ENCODE data around the gene MERTK. TPM values are rescaled to one million over a fixed set of nuclear protein-coding genes. Genes with fewer than 3 reads are reported as not detected.

MERTK gene
- total and polyA plus RNA-seq, 2 of the 13 experiments (the other 11 are each of a cell fraction or from before 2014, with no cell fraction given): 37.3 to 44.7 TPM

DNA sequence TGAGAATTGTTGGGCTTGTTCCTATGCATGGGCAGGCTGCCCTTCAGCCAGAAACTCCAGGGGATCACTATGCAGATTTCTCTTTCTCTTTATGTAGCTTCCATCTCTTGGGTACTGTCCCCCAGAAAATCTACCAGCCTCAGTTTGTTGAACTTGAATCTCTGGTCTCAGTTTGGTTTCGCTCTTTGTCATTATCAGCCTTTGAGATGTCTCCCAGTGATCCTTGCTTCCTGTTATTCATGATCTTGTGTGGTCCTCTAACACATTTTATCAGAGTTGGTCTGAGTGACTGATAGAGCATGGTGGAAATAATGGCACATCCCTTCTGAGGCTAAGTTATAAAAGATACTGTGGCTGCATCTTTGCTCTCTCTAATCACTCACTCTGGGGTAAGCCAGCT, 164.5 kb downstream of the MERTK start:
- POLR2A ChIA-PET: interaction anchor here (2.1 kb wide), 1 partner anchor 9 kb away, joined by 10 read pairs; the partner anchor contains the start of gene TMEM87B
- FAIRE-seq (no peak), ATAC-seq (no peak), DNase-seq (ENCODE audit: low spot score) (no peak)
- H3K79me2 ChIP-seq (ENCODE audit: insufficient read depth, low read length): no peaks in the 10 kb centered on the region
- H3K9me3 ChIP-seq (ENCODE audit: low read length): no peaks in the 10 kb centered on the region
- no peak overlapping the region for H3K4me2 ChIP-seq (ENCODE audit: low read depth, low read length)
- H2AFZ ChIP-seq (ENCODE audit: low read length): no peak overlapping the region
- TF ChIP-seq TEAD2 (CRISPR knock-in tag; IDR thresholded peaks at IDR 0.05): no peak
- no peak for TF ChIP-seq ZBTB20 (CRISPR knock-in tag; IDR thresholded peaks at IDR 0.05; ENCODE audit: borderline replicate concordance, low read depth)
- TF ChIP-seq, protein P1, sequence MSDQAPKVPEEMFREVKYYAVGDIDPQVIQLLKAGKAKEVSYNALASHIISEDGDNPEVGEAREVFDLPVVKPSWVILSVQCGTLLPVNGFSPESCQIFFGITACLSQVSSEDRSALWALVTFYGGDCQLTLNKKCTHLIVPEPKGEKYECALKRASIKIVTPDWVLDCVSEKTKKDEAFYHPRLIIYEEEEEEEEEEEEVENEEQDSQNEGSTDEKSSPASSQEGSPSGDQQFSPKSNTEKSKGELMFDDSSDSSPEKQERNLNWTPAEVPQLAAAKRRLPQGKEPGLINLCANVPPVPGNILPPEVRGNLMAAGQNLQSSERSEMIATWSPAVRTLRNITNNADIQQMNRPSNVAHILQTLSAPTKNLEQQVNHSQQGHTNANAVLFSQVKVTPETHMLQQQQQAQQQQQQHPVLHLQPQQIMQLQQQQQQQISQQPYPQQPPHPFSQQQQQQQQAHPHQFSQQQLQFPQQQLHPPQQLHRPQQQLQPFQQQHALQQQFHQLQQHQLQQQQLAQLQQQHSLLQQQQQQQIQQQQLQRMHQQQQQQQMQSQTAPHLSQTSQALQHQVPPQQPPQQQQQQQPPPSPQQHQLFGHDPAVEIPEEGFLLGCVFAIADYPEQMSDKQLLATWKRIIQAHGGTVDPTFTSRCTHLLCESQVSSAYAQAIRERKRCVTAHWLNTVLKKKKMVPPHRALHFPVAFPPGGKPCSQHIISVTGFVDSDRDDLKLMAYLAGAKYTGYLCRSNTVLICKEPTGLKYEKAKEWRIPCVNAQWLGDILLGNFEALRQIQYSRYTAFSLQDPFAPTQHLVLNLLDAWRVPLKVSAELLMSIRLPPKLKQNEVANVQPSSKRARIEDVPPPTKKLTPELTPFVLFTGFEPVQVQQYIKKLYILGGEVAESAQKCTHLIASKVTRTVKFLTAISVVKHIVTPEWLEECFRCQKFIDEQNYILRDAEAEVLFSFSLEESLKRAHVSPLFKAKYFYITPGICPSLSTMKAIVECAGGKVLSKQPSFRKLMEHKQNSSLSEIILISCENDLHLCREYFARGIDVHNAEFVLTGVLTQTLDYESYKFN (CRISPR knock-in tag; conservative IDR thresholded peaks at IDR 0.05): no peak
- no peak for TF ChIP-seq SMYD3 (CRISPR knock-in tag; IDR thresholded peaks at IDR 0.05)
- TF ChIP-seq, protein P2, sequence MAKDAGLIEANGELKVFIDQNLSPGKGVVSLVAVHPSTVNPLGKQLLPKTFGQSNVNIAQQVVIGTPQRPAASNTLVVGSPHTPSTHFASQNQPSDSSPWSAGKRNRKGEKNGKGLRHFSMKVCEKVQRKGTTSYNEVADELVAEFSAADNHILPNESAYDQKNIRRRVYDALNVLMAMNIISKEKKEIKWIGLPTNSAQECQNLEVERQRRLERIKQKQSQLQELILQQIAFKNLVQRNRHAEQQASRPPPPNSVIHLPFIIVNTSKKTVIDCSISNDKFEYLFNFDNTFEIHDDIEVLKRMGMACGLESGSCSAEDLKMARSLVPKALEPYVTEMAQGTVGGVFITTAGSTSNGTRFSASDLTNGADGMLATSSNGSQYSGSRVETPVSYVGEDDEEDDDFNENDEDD (CRISPR knock-in tag; IDR thresholded peaks at IDR 0.05; ENCODE audit: borderline replicate concordance): no peak
- no peak for TF ChIP-seq MEF2D (CRISPR knock-in tag; IDR thresholded peaks at IDR 0.05)
- no peak for TF ChIP-seq MTF1 (CRISPR knock-in tag; IDR thresholded peaks at IDR 0.05)
- no peak for TF ChIP-seq SOX5 (CRISPR knock-in tag; IDR thresholded peaks at IDR 0.05; ENCODE audit: borderline replicate concordance)
- TF ChIP-seq GTF3A (CRISPR knock-in tag; conservative IDR thresholded peaks at IDR 0.05): no peak
- no peak for TF ChIP-seq HOXA3 (CRISPR knock-in tag; IDR thresholded peaks at IDR 0.05)
- no peak for TF ChIP-seq PRMT3 (CRISPR knock-in tag; IDR thresholded peaks at IDR 0.05; ENCODE audit: borderline replicate concordance, low read depth)
- TF ChIP-seq RCOR2 (CRISPR knock-in tag; IDR thresholded peaks at IDR 0.05): no peak
- TF ChIP-seq, protein P3, sequence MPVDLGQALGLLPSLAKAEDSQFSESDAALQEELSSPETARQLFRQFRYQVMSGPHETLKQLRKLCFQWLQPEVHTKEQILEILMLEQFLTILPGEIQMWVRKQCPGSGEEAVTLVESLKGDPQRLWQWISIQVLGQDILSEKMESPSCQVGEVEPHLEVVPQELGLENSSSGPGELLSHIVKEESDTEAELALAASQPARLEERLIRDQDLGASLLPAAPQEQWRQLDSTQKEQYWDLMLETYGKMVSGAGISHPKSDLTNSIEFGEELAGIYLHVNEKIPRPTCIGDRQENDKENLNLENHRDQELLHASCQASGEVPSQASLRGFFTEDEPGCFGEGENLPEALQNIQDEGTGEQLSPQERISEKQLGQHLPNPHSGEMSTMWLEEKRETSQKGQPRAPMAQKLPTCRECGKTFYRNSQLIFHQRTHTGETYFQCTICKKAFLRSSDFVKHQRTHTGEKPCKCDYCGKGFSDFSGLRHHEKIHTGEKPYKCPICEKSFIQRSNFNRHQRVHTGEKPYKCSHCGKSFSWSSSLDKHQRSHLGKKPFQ (CRISPR knock-in tag; IDR thresholded peaks at IDR 0.05; ENCODE audit: insufficient replicate concordance): no peak
- TF ChIP-seq, protein P4, sequence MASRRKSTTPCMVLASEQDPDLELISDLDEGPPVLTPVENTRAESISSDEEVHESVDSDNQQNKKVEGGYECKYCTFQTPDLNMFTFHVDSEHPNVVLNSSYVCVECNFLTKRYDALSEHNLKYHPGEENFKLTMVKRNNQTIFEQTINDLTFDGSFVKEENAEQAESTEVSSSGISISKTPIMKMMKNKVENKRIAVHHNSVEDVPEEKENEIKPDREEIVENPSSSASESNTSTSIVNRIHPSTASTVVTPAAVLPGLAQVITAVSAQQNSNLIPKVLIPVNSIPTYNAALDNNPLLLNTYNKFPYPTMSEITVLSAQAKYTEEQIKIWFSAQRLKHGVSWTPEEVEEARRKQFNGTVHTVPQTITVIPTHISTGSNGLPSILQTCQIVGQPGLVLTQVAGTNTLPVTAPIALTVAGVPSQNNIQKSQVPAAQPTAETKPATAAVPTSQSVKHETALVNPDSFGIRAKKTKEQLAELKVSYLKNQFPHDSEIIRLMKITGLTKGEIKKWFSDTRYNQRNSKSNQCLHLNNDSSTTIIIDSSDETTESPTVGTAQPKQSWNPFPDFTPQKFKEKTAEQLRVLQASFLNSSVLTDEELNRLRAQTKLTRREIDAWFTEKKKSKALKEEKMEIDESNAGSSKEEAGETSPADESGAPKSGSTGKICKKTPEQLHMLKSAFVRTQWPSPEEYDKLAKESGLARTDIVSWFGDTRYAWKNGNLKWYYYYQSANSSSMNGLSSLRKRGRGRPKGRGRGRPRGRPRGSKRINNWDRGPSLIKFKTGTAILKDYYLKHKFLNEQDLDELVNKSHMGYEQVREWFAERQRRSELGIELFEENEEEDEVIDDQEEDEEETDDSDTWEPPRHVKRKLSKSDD (CRISPR knock-in tag; IDR thresholded peaks at IDR 0.05; ENCODE audit: low read depth): no peak
- TF ChIP-seq POLR2AphosphoS5 (IDR thresholded peaks at IDR 0.05; ENCODE audit: low read depth, low read length): no peak
- TF ChIP-seq FIP1L1 (IDR thresholded peaks at IDR 0.05; ENCODE audit: borderline replicate concordance, insufficient read depth, low read depth, low read length): no peak
- TF ChIP-seq PLRG1 (conservative IDR thresholded peaks at IDR 0.05): no peak
- intact Hi-C loops (cut with micrococcal nuclease; ENCODE audit: unreplicated experiment): no loop called here
- CTCF ChIA-PET (ENCODE audit: low intra/inter-chr PET ratio, low total read pairs): no interaction called here
- WGBS (ENCODE audit: low lambda C conversion rate): 100% methylated on average over 1 of the region's 1 CpG
- no peak overlapping the region for H3K9ac ChIP-seq (ENCODE audit: insufficient read depth, low read depth, low read length)
- BruUV-seq (replicated peaks): no TSS peak
- in situ Hi-C loops (cut with HindIII; ENCODE audit: extremely low pct_ligation_motif_present, low pct_unique_long_range_greater_than_20kb): no loop called here
- H4K20me1 ChIP-seq (ENCODE audit: insufficient read depth, low read length): no peaks in the 10 kb centered on the region
- peaks cover 32% of the 10 kb centered on the region for H3K4me1 ChIP-seq (ENCODE audit: insufficient read depth, low read length)
- peaks cover 7 to 28% of the 10 kb centered on the region in 2 experiments for H3K36me3 ChIP-seq (replicated peaks in 1 of 2; ENCODE audit: control insufficient read depth in 1 of 2, insufficient read depth in 2 of 2, low read length in 2 of 2)
- no peaks in the 10 kb centered on the region for H3K27me3 ChIP-seq (ENCODE audit: control insufficient read depth in 1 of 2, insufficient read depth in 2 of 2, low read length in 2 of 2)
- no peak overlapping the region for H3K27ac ChIP-seq (ENCODE audit: extremely low read length, insufficient read depth, low read length)
- H3K4me3 ChIP-seq (replicated peaks in 1 of 3; ENCODE audit: insufficient read depth in 1 of 3, low read depth in 2 of 3, low read length in 3 of 3): no peak overlapping the region
